ENCODE measurements around the gene RFX4.
A peak's percentile ranks its signal among the peaks of the same experiment; 100 is the strongest.

The RFX4 gene

DNA sequence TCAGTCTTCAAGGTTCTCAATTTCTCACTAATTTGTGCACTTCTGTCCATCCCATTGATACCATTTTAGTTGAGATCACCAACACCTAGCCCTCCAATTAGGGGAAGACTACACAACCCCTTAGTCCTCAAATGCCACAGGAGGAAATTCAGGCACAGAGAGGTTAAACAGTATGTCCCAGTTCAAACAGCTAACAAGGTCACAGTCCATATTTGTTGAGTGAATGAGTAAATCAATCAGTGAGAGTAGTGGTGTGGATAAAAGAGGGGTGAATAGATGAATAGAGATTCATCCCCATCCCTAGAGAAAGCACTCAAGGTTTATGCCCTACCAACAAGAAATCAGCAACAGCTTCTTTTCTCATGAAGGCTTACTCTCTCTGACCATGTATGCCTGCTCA, 97.5 kb downstream of the RFX4 start:
- H3K79me2 ChIP-seq: no peaks in the 10 kb centered on the region
- no peak overlapping the region for H3K4me3 ChIP-seq (ENCODE audit: low read depth, low read length)
- H2AFZ ChIP-seq: no peak overlapping the region
- no peaks in the 10 kb centered on the region for H3K9me3 ChIP-seq (ENCODE audit: control insufficient read depth, low read length)
- H3K27me3 ChIP-seq (ENCODE audit: control insufficient read depth, insufficient read depth, low read length): no peaks in the 10 kb centered on the region
- no peaks in the 10 kb centered on the region for H3K4me1 ChIP-seq
- H3K27ac ChIP-seq: no peak overlapping the region
- TF ChIP-seq, protein P1, sequence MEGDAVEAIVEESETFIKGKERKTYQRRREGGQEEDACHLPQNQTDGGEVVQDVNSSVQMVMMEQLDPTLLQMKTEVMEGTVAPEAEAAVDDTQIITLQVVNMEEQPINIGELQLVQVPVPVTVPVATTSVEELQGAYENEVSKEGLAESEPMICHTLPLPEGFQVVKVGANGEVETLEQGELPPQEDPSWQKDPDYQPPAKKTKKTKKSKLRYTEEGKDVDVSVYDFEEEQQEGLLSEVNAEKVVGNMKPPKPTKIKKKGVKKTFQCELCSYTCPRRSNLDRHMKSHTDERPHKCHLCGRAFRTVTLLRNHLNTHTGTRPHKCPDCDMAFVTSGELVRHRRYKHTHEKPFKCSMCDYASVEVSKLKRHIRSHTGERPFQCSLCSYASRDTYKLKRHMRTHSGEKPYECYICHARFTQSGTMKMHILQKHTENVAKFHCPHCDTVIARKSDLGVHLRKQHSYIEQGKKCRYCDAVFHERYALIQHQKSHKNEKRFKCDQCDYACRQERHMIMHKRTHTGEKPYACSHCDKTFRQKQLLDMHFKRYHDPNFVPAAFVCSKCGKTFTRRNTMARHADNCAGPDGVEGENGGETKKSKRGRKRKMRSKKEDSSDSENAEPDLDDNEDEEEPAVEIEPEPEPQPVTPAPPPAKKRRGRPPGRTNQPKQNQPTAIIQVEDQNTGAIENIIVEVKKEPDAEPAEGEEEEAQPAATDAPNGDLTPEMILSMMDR (IDR thresholded peaks at IDR 0.05): no peak
- no peak overlapping the region for H3K4me2 ChIP-seq (ENCODE audit: low read length)
- no peaks in the 10 kb centered on the region for H3K36me3 ChIP-seq (ENCODE audit: control insufficient read depth, insufficient read depth, low read length)
- H3K9ac ChIP-seq: no peak overlapping the region

DNA sequence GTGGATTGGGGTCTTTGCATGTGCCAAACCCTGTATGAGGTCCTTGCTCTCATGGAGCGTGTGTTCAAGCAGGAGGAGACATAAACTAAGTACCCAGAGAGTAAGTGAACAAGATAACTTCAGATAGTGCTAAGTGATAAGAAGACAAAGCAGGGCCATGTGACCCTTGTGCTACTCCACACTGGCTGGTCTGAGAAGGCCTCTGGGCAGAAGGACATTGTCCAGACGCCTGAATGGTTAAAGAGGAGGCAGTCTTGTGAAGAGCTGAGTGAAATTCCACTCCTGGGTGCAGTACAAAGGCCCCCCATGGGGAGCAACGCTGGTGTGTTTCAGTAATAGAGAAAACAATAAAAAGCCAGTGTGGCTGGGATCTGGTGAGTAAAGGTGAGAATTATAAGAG, 98.4 kb downstream of the RFX4 start:
- TF ChIP-seq, protein P1 (IDR thresholded peaks at IDR 0.05): no peak
- no peak overlapping the region for H3K27ac ChIP-seq
- no peaks in the 10 kb centered on the region for H3K4me1 ChIP-seq
- no peak overlapping the region for H3K4me2 ChIP-seq (ENCODE audit: low read length)
- no peaks in the 10 kb centered on the region for H3K36me3 ChIP-seq (ENCODE audit: control insufficient read depth, insufficient read depth, low read length)
- H3K4me3 ChIP-seq (ENCODE audit: low read depth, low read length): no peak overlapping the region
- H3K27me3 ChIP-seq (ENCODE audit: control insufficient read depth, insufficient read depth, low read length): no peaks in the 10 kb centered on the region
- no peak overlapping the region for H3K9ac ChIP-seq
- no peaks in the 10 kb centered on the region for H3K79me2 ChIP-seq
- H2AFZ ChIP-seq: no peak overlapping the region
- no peaks in the 10 kb centered on the region for H3K9me3 ChIP-seq (ENCODE audit: control insufficient read depth, low read length)

DNA sequence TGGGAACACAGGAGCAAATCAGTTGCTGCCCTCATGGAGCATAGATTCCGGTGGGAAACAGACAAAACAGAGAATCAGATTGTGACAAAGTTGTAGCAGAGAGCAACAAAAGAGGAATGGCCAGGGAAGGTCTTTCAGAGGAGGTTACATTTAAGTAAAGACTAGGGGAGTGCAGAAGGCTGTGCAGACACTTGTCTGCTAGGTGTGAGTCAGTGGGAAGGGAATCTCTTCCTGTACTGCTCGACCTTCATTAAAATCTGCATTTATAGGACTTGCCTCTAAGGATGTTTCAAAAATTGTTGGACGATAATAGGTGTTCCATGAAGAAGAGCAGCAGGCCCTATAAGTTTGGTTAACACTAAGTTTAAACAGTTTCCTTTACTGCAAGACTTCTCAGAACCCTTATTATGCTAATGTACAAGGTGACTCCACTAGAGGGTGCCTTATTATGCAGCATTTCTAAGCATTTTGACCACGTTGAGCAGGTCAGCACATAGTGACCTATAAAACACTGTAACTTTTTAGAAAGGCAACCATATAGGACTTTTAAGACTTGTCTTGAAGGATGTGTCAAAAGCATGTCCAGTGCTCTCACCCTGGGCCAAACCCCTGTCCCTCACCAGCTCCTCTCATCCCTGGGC, 99.9 kb downstream of the RFX4 start:
- no peak overlapping the region for H3K4me2 ChIP-seq (ENCODE audit: low read length)

DNA sequence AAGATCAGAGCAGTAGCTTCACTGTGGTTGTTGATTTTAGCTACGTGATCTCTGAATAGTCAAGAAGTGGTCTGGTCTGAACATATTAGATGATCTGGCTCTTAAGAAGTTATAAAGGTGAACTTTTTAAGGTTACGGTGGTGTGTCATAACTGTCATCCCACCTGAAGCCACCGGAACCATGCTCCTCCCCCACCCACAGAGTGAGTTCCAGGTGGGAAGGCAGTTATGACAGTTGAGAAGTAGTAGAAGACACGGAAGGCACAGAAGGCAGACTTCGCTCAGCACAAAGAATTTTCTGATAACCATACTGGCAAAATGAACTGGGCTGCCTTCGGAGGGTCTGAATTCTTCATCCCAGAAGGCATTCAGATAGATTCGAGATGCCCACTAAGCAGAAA, 101.7 kb downstream of the RFX4 start:
- H3K4me3 ChIP-seq (ENCODE audit: low read depth, low read length): no peak overlapping the region
- no peak overlapping the region for H3K9ac ChIP-seq
- H3K4me1 ChIP-seq: no peaks in the 10 kb centered on the region
- TF ChIP-seq, protein P1 (IDR thresholded peaks at IDR 0.05): no peak
- H3K27ac ChIP-seq: no peak overlapping the region
- no peak overlapping the region for H2AFZ ChIP-seq
- no peaks in the 10 kb centered on the region for H3K79me2 ChIP-seq
- H3K36me3 ChIP-seq (ENCODE audit: control insufficient read depth, insufficient read depth, low read length): no peaks in the 10 kb centered on the region
- H3K27me3 ChIP-seq (ENCODE audit: control insufficient read depth, insufficient read depth, low read length): no peaks in the 10 kb centered on the region
- no peaks in the 10 kb centered on the region for H3K9me3 ChIP-seq (ENCODE audit: control insufficient read depth, low read length)
- H3K4me2 ChIP-seq (ENCODE audit: low read length): no peak overlapping the region

More for the DNA sequence above, 99.9 kb downstream of the RFX4 start:
- Histone ChIP-seq H3K79me2 (no peaks in the 10 kb centered on the region), H3K4me3 (ENCODE audit: low read depth, low read length) (no peak overlapping the region), H3K36me3 (ENCODE audit: control insufficient read depth, insufficient read depth, low read length) (no peaks in the 10 kb centered on the region), H3K27me3 (ENCODE audit: control insufficient read depth, insufficient read depth, low read length) (no peaks in the 10 kb centered on the region), H3K27ac (no peak overlapping the region), H3K9me3 (ENCODE audit: control insufficient read depth, low read length) (no peaks in the 10 kb centered on the region), H3K9ac (no peak overlapping the region), H2AFZ (no peak overlapping the region), H3K4me1 (no peaks in the 10 kb centered on the region)
- TF ChIP-seq, protein P1 (IDR thresholded peaks at IDR 0.05): peak; percentile 18

DNA sequence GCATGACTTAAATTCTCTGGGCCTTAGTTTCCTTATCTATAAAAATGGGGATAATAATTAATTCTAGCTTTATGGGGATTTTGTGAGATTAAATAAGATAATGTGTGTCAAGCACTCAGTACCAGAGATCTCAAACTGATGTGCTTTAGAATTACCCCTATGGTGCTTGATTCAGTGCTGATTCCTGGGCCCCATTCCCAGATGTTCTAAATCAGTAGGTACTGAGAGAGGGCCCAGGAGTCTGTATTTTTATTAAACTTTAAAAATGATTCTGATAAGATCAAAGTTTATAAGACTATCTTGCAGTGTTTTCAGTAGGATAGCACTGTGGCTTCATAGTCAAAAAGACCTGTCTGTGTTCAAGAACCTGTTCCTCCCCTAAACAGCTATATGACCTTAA, 102.6 kb downstream of the RFX4 start:
- Histone ChIP-seq H3K4me1 (no peaks in the 10 kb centered on the region), H3K27ac (no peak overlapping the region), H3K27me3 (ENCODE audit: control insufficient read depth, insufficient read depth, low read length) (no peaks in the 10 kb centered on the region), H3K9ac (no peak overlapping the region), H3K9me3 (ENCODE audit: control insufficient read depth, low read length) (no peaks in the 10 kb centered on the region), H2AFZ (no peak overlapping the region), H3K4me2 (ENCODE audit: low read length) (no peak overlapping the region), H3K36me3 (ENCODE audit: control insufficient read depth, insufficient read depth, low read length) (no peaks in the 10 kb centered on the region), H3K79me2 (no peaks in the 10 kb centered on the region), H3K4me3 (ENCODE audit: low read depth, low read length) (no peak overlapping the region)
- TF ChIP-seq, protein P1 (IDR thresholded peaks at IDR 0.05): no peak
